ENCODE measurements around the gene BANK1.

BANK1 gene

GRCh38 chr4:101953949-101954348, 163.4 kb downstream of the BANK1 start:
- no peaks in the 10 kb centered on the region for H3K4me1 ChIP-seq (ENCODE audit: control insufficient read depth, insufficient read depth, low read length)
- no peaks in the 10 kb centered on the region for H3K36me3 ChIP-seq (ENCODE audit: control insufficient read depth, insufficient read depth, low read length)
- H3K9ac ChIP-seq (ENCODE audit: low read length): no peak overlapping the region
- no peak overlapping the region for H3K27ac ChIP-seq (ENCODE audit: low read depth, low read length)
- no peaks in the 10 kb centered on the region for H3K27me3 ChIP-seq (ENCODE audit: control insufficient read depth, insufficient read depth, low read length)
- H3K4me3 ChIP-seq (ENCODE audit: low read length): no peak overlapping the region

DNA sequence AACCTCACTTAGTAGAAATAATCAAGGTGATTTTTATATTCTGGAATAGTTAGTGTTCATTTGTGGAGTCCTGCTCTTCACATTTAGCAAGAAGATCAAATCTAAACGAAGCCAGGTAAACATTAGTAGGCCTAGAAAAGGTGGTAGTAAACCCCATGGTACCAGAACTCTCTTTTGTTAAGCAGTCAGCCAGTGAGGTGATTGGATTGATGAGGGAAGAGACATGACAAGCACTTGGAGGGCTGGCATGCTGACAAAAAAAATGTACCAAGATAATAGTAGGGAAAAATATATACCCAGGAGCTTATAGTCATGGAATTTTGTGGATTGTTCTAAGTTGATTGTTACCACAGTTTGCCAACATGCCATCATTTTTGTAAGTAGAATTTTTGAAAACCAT, 163.8 kb downstream of the BANK1 start:
- Histone ChIP-seq H3K27me3 (ENCODE audit: control insufficient read depth, insufficient read depth, low read length) (no peaks in the 10 kb centered on the region), H3K4me1 (ENCODE audit: control insufficient read depth, insufficient read depth, low read length) (no peaks in the 10 kb centered on the region), H3K27ac (ENCODE audit: low read depth, low read length) (no peak overlapping the region), H3K4me3 (ENCODE audit: low read length) (no peak overlapping the region), H3K36me3 (ENCODE audit: control insufficient read depth, insufficient read depth, low read length) (no peaks in the 10 kb centered on the region), H3K9ac (ENCODE audit: low read length) (no peak overlapping the region)

GRCh38 chr4:101954975-101955678, 164.6 kb downstream of the BANK1 start:
- Histone ChIP-seq H3K9ac (ENCODE audit: low read length) (no peak overlapping the region), H3K27me3 (ENCODE audit: control insufficient read depth, insufficient read depth, low read length) (no peaks in the 10 kb centered on the region), H3K4me3 (ENCODE audit: low read length) (no peak overlapping the region), H3K27ac (ENCODE audit: low read depth, low read length) (no peak overlapping the region), H3K36me3 (ENCODE audit: control insufficient read depth, insufficient read depth, low read length) (no peaks in the 10 kb centered on the region), H3K4me1 (ENCODE audit: control insufficient read depth, insufficient read depth, low read length) (no peaks in the 10 kb centered on the region)

- no peak overlapping the region for H3K4me3 ChIP-seq (ENCODE audit: low read length)
- no peaks in the 10 kb centered on the region for H3K36me3 ChIP-seq (ENCODE audit: control insufficient read depth, insufficient read depth, low read length)
- no peak overlapping the region for H3K9ac ChIP-seq (ENCODE audit: low read length)
- H3K27ac ChIP-seq (ENCODE audit: low read depth, low read length): no peak overlapping the region
- H3K27me3 ChIP-seq (ENCODE audit: control insufficient read depth, insufficient read depth, low read length): no peaks in the 10 kb centered on the region
- H3K4me1 ChIP-seq (ENCODE audit: control insufficient read depth, insufficient read depth, low read length): no peaks in the 10 kb centered on the region
Observed at GRCh38 chr4:101956068-101956825, 165.7 kb downstream of the BANK1 start.

GRCh38 chr4:101958547-101958946, 168.0 kb downstream of the BANK1 start:
- no peak overlapping the region for H3K4me3 ChIP-seq (ENCODE audit: low read length)
- no peaks in the 10 kb centered on the region for H3K4me1 ChIP-seq (ENCODE audit: control insufficient read depth, insufficient read depth, low read length)
- H3K36me3 ChIP-seq (ENCODE audit: control insufficient read depth, insufficient read depth, low read length): no peaks in the 10 kb centered on the region
- no peak overlapping the region for H3K9ac ChIP-seq (ENCODE audit: low read length)
- no peak overlapping the region for H3K27ac ChIP-seq (ENCODE audit: low read depth, low read length)
- no peaks in the 10 kb centered on the region for H3K27me3 ChIP-seq (ENCODE audit: control insufficient read depth, insufficient read depth, low read length)

DNA sequence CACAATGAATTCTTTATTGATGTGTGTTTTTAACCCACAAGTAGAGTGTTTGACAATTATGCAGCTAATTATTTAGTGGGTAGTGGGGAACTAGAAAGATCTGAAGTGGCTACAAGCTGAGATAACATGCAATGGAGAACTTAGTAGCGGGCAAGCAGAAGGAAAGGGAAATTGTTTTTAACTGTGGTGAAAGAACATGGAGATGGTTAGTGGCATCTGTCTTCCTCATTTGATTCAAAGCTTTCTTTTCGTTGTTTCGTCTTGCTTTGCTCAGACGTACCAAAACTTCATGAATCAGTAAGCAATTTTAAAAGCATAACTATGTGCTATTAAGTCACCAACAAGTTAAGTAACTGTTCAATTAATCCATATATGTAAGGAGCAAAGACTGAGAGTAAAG, 169.9 kb downstream of the BANK1 start:
- H3K4me3 ChIP-seq (ENCODE audit: low read length): no peak overlapping the region
- no peaks in the 10 kb centered on the region for H3K4me1 ChIP-seq (ENCODE audit: control insufficient read depth, insufficient read depth, low read length)
- no peak overlapping the region for H3K27ac ChIP-seq (ENCODE audit: low read depth, low read length)
- H3K36me3 ChIP-seq (ENCODE audit: control insufficient read depth, insufficient read depth, low read length): no peaks in the 10 kb centered on the region
- H3K9ac ChIP-seq (ENCODE audit: low read length): no peak overlapping the region
- H3K27me3 ChIP-seq (ENCODE audit: control insufficient read depth, insufficient read depth, low read length): no peaks in the 10 kb centered on the region

DNA sequence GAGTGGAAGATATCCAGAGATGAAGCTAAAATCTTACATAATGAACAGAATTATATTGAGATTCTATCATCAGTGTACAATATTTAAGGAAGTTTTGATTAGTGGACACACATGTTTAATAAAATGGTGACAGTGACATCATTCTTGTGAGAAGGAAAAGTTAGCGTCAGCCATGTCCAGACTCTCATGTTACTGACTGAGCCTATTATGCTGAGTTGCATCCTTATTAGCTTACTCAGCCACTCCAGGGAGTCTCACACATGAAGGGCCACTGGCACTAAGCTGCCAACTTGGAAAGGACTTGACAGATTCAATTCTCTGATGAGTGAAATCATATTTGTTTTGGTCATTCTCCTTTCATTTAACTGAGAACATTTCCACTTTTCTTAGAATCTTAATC, 170.6 kb downstream of the BANK1 start:
- Histone ChIP-seq H3K27ac (ENCODE audit: low read depth, low read length) (no peak overlapping the region), H3K36me3 (ENCODE audit: control insufficient read depth, insufficient read depth, low read length) (no peaks in the 10 kb centered on the region), H3K9ac (ENCODE audit: low read length) (no peak overlapping the region), H3K4me1 (ENCODE audit: control insufficient read depth, insufficient read depth, low read length) (no peaks in the 10 kb centered on the region), H3K4me3 (ENCODE audit: low read length) (no peak overlapping the region), H3K27me3 (ENCODE audit: control insufficient read depth, insufficient read depth, low read length) (no peaks in the 10 kb centered on the region)

- Histone ChIP-seq H3K27ac (ENCODE audit: low read depth, low read length) (no peak overlapping the region), H3K36me3 (ENCODE audit: control insufficient read depth, insufficient read depth, low read length) (no peaks in the 10 kb centered on the region), H3K27me3 (ENCODE audit: control insufficient read depth, insufficient read depth, low read length) (no peaks in the 10 kb centered on the region), H3K4me1 (ENCODE audit: control insufficient read depth, insufficient read depth, low read length) (no peaks in the 10 kb centered on the region), H3K9ac (ENCODE audit: low read length) (no peak overlapping the region), H3K4me3 (ENCODE audit: low read length) (no peak overlapping the region)
Observed at GRCh38 chr4:101967697-101968346, 177.3 kb downstream of the BANK1 start.

GRCh38 chr4:101968364-101968763, 177.8 kb downstream of the BANK1 start:
- Histone ChIP-seq H3K27ac (ENCODE audit: low read depth, low read length) (no peak overlapping the region), H3K9ac (ENCODE audit: low read length) (no peak overlapping the region), H3K27me3 (ENCODE audit: control insufficient read depth, insufficient read depth, low read length) (no peaks in the 10 kb centered on the region), H3K4me3 (ENCODE audit: low read length) (no peak overlapping the region), H3K4me1 (ENCODE audit: control insufficient read depth, insufficient read depth, low read length) (no peaks in the 10 kb centered on the region), H3K36me3 (ENCODE audit: control insufficient read depth, insufficient read depth, low read length) (no peaks in the 10 kb centered on the region)

DNA sequence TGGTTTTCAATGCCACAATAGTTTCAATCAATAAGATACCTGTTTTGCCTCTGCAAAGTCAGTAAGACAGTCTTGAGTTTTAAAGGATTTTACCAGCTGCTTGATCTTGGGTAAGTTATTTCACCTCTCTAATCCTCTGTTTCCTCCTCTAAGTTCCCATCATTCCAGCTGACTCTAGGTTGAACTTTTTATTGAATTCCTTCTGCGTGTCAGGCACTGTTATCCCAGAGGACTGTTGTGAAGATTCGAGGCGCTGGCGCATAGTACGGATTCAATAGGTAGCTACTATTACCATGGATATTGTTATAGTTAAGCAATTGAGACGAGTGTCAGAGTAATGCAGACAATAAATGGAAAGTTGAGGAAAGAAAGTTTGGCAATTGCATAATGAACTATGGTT, 179.4 kb downstream of the BANK1 start:
- Histone ChIP-seq H3K27ac (ENCODE audit: low read depth, low read length) (no peak overlapping the region), H3K36me3 (ENCODE audit: control insufficient read depth, insufficient read depth, low read length) (no peaks in the 10 kb centered on the region), H3K4me3 (ENCODE audit: low read length) (no peak overlapping the region), H3K27me3 (ENCODE audit: control insufficient read depth, insufficient read depth, low read length) (no peaks in the 10 kb centered on the region), H3K9ac (ENCODE audit: low read length) (no peak overlapping the region), H3K4me1 (ENCODE audit: control insufficient read depth, insufficient read depth, low read length) (no peaks in the 10 kb centered on the region)

- Histone ChIP-seq H3K36me3 (ENCODE audit: control insufficient read depth, insufficient read depth, low read length) (no peaks in the 10 kb centered on the region), H3K27ac (ENCODE audit: low read depth, low read length) (no peak overlapping the region), H3K4me1 (ENCODE audit: control insufficient read depth, insufficient read depth, low read length) (no peaks in the 10 kb centered on the region), H3K27me3 (ENCODE audit: control insufficient read depth, insufficient read depth, low read length) (no peaks in the 10 kb centered on the region), H3K9ac (ENCODE audit: low read length) (no peak overlapping the region), H3K4me3 (ENCODE audit: low read length) (no peak overlapping the region)
Observed at GRCh38 chr4:101970547-101971155, 180.1 kb downstream of the BANK1 start.

GRCh38 chr4:101972791-101973190, 182.3 kb downstream of the BANK1 start:
- H3K4me3 ChIP-seq (ENCODE audit: low read length): no peak overlapping the region
- no peaks in the 10 kb centered on the region for H3K27me3 ChIP-seq (ENCODE audit: control insufficient read depth, insufficient read depth, low read length)
- H3K4me1 ChIP-seq (ENCODE audit: control insufficient read depth, insufficient read depth, low read length): no peaks in the 10 kb centered on the region
- no peak overlapping the region for H3K27ac ChIP-seq (ENCODE audit: low read depth, low read length)
- no peaks in the 10 kb centered on the region for H3K36me3 ChIP-seq (ENCODE audit: control insufficient read depth, insufficient read depth, low read length)
- no peak overlapping the region for H3K9ac ChIP-seq (ENCODE audit: low read length)
